DMS153 treated with DMSO at 0.1 percent for 48 hours (cell line): ENCODE data around the gene STIL.
"Not testable (repeated sequence)": the region's sequence is repeated elsewhere in the genome, so short reads cannot be mapped to it uniquely, and the experiment has no call there.

Source experiments
- DNase-seq: peaks from one replicate; lab custom pipeline; 2025; ENCODE audit not compliant: unreplicated experiment; lab: John Stamatoyannopoulos, UW

The STIL gene

DNA sequence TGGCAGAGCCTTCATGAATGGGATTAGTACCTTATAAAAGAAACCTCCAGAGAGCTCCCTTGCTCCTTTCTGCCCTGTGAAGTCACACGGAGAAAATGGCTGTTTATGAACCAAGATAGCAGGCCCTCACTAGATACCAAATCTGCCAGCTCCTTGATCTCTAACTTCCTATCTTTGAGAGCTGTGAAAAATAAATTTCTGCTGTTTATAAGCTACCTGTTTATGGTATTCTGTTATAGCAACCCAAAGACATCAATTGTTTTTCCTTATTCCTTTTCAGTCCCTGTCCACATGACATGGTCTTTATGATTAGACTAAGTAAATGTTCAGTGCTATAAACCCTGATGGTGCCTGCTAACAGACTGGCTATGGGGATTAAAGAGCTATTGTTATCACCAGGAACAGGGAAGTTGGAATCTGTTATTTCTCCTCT is 9.7 kb upstream of the STIL start:
- peak; percentile 61 for DNase-seq

DNA sequence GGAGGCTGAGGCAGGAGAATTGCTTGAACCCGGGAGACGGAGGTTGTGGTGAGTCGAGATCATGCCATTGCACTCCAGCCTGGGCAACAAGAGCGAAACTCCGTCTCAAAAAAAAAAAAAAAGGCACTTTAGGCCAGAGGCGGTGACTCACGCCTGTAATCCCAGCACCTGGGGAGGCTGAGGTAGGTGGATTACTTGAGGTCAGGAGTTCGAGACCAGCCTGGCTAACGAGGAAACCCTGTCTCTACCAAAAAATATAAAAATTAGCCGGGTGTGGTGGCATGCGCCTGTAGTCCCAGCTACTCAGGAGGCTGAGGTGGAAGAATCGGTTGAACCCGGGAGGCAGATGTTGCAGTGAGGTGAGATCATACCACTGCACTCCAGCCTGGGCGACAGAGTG is 6.0 kb upstream of the STIL start:
- DNase-seq: not testable (repeated sequence)

- no peak for DNase-seq
Observed at GRCh38 chr1:47317841-47318240, 3.9 kb upstream of the STIL start.

DNA sequence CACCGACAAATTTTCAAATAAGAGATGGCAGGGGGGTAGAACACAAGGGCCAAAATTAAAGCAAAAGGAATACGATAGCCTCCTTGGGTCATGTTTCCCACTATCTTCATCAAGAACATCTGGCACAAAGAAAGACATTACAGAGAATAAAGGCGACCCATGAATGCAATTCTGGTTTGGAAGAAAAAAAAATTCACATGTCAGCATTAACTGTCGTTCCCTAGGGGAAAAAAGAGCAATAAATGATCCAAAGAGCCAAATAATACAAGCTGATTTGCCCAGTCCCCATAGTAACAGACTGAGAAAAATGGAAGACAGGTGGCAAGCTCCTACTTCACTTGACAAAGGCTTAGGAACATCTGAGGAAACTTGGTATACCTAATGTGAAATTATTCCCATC is 4.5 kb downstream of the STIL start:
- no peak for DNase-seq

DNA sequence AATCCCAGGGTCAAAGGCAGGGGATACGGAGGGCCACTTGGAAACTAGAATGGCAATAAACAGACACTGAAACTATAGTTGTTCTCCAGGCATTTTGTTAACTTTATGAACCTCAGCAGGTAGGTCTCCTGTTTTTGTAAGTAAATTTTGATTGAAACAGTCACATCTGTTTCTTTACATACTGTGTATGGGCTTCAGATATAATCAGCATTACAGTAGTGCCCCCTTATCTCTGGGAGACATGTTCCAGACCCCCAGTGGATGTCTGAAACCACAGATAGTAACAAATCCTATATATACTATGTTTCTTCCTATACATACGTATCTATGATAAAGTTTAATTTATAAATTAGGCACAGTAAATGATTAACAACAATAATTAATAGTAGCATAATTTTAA is 11.5 kb downstream of the STIL start:
- DNase-seq: no peak

GRCh38 chr1:47298025-47298699 is 15.8 kb downstream of the STIL start:
- DNase-seq: no peak

DNA sequence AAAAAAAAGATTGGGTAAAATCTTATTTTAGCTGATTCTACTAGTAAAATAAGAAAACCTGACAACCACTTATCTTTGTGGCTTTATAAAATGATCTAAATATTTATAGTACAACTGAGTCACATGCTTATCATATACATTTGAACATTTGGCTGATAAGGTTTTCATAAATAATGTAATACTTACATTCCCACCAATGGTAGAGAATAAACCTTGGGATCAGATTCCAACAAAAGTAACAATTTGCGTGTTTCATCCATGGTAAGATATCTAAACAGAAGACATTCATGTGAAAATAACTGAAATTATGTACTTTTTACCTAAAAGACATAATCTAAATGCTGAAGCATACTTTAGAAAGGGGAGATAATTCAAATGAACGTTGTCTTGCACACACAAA is 18.4 kb downstream of the STIL start:
- no peak for DNase-seq

DNA sequence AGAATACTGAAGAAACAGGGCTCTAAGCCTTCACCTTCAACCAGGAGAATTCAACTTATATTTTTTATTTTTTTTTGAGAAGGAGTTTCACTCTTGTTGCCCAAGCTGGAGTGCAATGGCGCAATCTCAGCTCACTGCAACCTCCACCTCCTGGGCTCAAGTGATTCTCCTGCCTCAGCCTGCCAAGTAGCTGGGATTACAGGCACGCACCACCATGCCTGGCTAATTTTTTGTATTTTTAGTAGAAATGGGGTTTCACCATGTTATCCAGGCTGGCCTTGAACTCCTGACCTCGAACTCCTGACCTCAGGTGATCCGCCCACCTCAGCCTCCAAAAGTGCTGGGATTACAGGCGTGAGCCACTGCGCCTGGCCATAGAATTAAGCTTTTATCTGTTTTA is 19.1 kb downstream of the STIL start:
- DNase-seq: not testable (repeated sequence)

- DNase-seq: not testable (repeated sequence)
Observed at GRCh38 chr1:47288116-47288515, 25.8 kb downstream of the STIL start.

DNA sequence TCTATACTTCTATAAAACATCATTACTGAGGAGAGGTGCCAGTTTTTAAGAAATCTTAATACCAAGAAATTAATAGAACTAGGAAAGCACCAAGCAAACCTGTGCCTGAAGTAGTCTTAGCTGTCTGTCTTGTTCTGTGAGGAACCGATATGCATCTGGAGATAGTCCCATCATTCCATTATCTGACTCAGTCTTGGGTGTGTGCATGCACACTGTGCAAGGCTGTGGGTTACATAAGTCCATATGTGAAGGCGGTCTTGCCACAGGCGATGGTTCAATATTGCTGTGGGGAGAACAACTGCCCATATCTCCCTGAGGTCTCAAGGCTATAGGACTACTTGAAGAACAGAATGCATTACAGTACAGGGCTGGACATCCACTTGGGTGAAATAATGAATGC is 33.8 kb downstream of the STIL start:
- DNase-seq: no peak

DNA sequence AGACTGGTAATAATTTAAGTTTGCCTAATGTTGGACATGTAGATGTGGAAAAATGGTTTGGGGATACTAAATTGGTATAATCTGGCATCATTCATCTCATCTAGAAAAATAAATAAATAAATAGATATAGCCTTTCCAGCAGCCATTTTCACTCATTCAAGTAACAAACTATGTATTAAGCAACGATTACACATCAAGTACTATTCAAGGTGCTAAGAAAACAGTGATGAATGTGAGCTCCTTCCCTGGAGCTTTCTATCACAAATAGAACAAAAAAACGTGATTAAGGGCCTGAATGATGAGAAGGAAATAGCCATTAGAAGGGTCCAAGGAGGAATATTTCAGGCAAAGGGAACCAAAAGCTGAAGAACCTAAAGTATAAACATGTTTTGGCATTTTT is 37.1 kb downstream of the STIL start:
- no peak for DNase-seq

DNA sequence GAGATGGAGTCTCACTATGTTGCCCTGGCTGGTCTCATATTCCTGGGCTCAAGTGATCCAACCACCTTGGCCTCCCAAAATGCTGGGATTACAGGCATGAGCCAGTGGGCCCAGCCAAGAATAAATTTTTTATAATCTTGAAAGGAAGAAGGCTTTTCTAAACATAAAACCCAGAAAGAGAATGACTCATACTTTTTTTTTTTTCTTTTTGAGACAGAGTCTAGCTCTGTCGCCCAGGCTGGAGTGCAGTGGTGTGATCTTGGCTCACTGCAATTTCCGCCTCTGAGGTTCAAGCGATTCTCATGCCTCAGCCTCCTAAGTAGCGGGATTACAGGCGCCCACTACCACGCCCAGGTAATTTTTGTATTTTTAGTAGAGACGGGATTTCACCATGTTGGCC is 38.1 kb downstream of the STIL start:
- not testable (repeated sequence) for DNase-seq

DNA sequence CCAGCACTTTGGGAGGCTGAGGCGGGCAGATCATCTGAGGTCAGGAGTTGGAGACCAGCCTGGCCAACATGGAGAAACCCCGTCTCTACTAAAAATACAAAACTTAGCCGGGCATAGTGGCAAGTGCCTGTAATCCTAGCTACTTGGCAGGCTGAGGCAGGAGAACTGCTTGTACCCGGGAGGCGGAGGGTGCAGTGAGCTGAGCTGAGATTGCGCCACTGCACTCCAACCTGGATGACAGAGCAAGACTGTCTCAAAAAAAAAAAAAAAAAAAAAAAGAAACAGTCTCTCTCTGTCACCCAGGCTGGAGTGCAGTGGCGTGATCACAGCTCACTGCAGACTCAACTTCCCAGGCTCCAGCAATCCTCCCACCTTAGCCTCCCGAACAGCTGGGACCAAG is 48.4 kb downstream of the STIL start:
- not testable (repeated sequence) for DNase-seq

DNA sequence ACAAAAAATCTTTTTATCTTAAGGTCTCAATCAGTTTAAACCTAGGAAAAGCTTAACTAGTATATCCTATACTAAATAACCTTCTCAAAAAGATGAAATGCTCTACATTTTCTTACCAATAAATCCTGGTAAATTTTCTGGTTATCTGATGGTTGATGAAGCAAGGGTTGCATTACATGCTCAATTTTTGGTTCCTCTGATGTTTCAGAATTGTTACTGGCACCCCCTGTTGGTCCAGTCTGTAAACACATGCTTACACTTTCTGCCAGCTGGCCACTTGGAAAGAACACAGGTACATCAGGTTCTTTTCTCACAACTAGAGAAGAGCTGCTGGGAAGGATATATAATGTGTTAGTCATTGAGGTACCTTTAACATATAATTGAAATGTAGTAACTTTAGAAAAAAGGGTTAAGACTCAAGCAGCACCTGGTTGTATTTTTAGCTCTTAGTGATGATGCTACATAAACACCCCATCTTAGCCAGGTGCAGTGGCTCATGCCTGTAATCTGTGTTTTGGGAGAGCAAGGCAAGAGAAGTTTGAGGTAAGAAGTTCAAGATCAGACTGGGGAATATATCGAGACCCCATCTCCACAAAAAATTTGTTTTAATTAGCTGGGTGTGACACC is 51.0 kb downstream of the STIL start:
- peak; percentile 23 for DNase-seq

DNA sequence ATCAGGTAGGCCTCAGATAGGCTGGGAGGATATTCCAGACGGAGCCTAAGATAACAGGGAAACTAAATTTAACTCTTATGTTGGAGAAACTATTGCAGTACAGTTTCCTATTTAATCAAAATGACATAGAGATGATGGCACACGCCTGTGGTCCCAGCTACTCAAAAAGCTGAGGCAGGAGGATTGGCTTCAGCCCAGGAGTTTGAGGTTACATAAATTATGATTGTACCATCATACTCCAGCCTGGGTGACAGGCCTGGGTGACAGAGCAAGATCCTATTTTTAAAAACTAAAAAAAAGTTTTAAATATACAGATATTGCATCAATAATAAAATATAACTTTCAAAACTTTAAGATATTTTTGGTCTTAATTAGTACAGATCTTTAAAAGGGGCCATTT is 56.7 kb downstream of the STIL start:
- DNase-seq: no peak

DNA sequence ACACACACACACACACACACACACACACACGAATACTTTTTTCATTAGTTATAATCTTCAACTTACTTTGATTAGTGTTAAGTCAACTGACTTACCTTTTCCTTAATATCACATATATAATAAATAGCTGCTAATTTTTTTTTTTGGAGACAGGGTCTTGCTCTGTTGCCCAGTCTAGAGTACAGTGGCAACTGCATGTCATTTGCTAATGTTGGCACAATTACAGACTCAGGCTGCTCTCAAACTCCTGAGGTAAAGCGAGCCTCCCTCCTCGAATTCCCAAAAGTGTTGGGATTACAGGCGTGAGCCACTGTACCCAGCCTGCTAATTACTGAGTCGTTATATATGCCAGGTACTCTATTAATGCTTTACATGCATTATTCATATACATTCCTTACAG is 61.2 kb downstream of the STIL start:
- DNase-seq: no peak

DNA sequence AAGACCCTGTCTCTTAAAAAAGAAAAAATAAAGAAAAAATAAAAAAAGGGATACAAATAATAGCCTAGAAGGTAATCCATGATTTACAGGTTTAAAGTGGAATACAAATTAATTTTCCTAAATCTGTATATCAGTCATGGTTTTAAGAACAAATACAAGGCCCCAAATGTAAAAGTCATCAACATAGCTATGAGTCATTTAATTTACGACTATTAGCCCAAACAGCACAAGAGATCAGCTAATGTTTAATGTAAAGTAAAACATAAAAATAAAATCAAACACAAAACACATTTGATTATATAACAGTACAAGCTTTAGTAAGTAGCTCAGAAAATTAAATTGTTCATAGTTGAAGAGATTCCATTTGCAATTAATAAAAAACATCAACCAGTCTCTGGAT is 61.6 kb downstream of the STIL start:
- no peak for DNase-seq

DNA sequence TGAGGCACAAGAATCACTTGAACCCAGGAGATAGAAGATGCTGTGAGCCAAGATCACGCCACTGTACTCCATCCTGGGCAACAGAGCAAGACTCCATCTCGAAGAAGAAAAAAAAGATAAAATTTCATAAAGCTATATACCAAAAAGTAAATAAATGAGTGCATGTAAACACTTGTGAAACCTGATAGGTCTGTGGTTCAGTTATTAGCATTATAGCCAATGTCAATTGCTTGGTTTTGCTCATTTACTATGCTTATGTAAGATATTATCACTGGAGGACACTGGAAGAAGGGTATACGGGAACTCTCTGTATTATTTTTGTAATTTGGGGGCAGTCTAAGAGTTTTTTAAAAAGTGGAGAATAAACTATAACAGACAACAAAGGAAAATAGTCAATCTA is 64.2 kb downstream of the STIL start:
- no peak for DNase-seq

DNA sequence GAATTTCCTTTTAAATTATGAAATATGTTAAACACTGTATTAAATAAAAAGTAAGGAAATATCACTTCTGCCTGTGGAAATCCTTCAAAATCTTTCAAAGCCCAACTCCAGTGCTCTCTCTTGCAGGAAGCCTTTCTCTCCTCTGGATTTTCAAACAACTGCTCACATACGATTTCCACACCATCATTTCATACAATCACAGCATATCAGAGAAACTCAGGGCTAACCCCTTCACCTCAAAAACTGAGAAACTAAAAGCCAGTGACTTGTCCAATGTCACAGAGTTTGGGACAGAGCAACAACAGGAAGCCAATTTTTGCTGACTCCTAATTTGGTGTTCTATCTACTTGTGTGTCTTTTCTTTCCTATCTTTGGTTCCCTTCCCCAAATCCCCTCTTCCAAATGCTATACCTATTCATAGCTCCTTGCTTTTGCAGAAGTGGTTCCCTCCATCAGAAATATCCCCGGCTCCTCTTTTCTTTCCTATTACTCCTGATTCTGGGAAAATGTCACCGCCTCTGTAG is 69.5 kb downstream of the STIL start:
- no peak for DNase-seq

GRCh38 chr1:47243910-47244309 is 70.0 kb downstream of the STIL start:
- DNase-seq: no peak

GRCh38 chr1:47241114-47242113 is 72.5 kb downstream of the STIL start:
- DNase-seq: no peak
